Astrocyte of the hippocampus (primary cell): ENCODE results near the gene SH3D21.

Source experiments
- DNase-seq: peaks from one replicate; pipeline ENCODE4 v3.0.0; 2011; ENCODE audit warnings: low read depth, low spot score

Gene SH3D21

DNA sequence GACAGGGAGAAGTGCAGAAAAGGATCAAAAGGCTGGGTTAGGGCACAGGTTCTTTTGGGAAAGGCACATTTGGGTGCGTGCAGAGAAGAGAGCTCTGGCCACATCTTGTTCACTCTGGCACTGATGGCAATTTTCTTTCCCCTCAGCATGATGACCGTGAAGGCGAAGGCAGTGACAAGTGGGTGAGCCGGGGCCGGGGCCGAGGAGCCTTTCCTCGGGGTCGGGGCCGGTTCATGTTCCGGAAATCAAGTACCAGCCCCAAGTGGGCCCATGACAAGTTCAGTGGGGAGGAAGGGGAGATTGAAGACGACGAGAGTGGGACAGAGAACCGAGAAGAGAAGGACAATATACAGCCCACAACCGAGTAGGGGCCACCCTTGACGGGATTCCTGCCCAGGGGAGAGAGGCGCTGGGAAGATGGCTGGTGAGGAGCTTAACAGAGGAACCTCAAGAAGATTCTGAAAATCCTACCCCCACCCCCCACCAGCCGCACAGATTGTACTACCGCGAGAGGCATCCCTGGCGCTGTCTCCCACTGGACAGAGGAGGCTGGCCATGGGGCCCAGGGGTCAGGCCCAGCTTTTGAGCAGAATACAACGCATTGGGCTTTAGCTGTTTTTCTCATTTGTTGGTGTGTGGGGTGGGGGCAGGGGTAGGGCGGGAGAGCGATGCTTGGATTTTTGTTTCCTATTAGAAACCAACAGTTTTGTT, 2.4 kb upstream of the SH3D21 start:
- no peak for DNase-seq

DNA sequence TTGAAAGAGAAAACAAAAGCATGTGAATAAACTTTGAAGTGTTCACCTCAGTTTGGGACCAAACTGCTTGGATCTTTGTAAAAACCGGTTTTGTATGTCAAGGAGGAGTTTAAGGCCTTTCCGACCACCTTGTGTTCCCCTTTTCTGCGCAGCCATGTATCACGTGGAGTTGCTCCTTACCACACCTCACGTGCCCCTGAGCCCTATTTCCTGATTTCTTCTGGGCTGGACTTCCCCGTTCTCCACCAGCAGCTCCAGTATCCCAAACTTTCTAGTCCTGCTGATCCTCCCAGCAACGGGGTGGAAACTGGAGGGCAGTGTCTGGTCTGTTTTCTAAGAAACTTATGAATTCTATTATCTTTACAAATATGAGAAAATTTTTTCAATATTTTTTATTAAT, 1.6 kb upstream of the SH3D21 start:
- DNase-seq: no peak

DNA sequence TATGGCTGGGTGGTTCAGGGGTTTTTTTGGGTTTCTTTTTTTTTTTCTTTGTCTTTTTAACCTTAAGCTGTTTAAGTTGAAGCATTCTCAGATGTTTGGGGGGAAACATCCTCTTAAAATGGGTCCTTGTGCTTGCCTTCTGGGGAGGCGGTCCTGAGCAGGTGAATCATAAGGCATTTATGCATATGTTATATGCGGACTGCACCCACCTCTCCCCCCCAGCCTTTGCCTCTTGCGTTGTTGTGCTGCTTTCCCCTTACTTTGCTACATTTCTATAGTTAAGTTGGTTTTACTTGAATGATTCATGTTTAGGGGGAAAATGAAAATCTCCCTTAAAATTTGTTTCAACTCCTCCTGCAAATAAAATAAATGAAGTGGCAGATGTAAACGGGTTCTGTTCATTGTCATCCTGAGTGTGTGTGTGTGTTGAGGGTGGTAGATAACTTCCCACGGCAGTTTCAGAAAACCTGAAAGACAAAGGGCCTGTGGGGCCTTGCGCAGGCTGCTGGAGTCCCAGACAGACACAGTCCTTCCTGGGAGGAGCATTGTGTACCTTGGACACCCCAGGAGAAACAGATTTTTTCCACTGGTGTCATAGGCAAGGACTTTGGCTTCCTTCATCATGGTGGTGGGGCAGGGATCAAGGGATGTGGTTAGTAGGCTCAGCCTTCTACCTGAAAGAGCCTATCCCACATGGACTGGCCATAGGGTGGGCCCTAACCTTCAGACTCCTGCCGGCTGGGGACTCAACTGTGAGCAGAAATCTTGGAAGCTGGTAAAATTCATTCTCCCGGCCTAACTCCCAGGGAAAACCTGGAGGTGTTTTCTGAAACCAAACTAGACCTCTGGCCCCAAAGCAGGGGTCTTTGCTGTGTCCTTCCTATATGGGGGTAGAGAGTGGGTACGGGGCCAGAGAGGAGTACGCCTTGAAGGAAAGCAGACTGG, 926 bp upstream of the SH3D21 start:
- no peak for DNase-seq

DNA sequence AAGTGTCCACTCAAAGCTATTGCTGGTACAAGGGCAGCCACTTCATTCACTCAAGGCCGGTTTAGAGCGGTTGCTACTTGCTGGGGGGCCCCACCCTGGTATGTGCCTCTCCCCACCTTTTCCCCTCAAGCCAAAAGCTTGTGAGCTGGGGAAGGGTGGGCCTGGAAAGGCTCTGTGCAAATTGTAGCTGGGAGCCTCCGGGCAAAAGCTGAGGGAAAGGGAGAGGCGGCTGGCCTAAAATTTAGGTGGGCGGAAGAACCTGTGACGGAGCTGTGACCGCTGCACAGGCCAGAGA, 306 bp upstream of the SH3D21 start:
- no peak for DNase-seq

DNA sequence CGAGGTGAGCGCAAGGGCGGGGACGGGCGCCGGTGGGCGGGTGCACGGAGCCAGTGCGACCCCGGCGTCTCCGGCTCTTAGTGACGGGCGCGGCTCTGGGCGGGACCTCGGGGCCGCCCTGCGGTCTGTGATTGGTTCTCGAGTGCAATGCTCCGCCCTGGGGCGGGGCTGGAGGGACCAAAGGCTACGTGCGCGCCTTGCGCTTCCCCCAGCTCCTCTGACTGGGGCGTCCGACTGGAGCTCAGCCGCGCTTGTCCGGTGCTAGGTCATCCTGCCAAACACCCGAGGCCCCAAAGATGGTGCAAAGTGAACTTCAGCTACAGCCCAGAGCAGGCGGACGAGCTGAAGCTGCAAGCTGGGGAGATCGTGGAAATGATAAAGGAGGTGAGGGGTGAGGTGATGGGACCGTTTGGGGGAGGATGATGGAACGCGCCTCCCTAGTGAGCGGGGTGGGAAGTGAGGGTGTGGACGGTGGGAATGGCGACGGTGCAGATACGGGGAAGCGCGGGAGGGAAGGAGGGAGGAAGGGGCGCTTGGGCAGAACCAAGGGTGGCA, 811 bp downstream of the SH3D21 start:
- DNase-seq: peak; percentile 98

DNA sequence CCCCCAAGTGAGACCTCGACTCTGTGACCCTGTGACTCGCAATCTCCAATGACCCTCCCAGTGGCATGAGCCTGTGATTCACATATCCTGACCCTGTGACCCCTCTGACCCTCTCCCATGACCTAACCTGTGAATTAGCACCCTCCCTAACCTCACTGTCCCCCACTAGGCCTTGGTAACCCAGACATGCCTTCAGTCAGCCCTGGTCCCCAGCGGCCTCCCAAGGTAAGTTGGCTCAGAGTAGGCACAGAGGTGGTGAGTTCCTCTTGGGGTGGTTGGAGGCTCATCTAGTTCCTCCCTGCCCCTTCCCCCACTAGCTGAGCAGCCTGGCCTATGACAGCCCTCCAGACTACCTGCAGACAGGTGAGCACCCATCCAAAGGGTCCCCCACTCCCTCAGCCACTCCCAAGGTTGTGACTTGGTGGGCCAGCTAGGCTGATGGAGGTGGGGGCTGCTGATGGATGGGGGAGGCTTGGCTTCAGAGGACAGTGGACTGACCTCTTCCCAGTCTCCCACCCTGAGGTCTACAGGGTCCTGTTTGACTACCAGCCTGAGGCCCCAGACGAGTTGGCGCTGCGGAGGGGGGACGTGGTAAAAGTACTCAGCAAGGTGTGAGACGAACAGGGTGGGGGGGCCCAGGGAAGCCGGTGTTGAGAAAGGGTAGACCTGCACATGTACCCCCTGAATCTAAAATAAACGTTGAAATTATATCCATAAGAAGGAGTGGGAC, 1.6 kb downstream of the SH3D21 start:
- DNase-seq: no peak

DNA sequence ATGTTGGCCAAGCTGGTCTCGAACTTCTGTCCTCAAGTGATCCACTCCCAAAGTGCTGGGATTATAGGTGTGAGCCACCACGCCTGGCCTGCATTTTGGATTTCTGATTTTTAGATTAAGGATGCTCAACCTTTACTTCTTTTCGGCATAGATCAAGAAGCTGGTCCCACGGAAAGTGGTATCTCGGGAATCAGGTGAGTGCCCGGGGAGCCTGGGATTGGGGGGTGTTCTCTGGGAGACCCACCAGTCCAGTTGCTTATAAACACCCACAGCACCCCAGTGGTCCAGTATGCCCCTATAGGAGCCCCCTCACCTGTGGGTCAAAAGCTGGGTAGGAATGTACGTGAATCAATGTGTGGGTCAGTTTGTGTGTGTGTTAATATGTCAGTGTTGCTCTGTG, 3.2 kb downstream of the SH3D21 start:
- DNase-seq: no peak

DNA sequence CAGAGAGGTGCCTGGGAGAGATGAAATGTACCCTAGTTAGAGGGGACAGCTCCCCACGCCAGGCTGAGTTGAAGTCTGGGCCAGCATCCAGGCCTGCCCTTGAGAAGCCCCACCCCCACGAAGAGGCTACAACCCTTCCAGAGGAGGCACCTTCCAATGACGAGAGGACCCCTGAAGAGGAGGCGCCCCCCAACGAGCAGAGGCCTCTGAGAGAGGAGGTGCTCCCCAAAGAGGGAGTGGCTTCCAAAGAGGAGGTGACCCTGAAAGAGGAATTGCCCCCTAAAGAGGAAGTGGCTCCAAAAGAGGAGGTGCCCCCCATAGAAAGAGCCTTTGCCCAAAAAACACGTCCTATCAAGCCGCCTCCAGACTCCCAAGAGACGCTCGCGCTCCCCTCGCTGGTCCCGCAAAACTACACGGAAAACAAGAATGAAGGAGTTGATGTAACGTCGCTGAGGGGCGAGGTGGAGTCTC, 14.2 kb downstream of the SH3D21 start:
- no peak for DNase-seq

DNA sequence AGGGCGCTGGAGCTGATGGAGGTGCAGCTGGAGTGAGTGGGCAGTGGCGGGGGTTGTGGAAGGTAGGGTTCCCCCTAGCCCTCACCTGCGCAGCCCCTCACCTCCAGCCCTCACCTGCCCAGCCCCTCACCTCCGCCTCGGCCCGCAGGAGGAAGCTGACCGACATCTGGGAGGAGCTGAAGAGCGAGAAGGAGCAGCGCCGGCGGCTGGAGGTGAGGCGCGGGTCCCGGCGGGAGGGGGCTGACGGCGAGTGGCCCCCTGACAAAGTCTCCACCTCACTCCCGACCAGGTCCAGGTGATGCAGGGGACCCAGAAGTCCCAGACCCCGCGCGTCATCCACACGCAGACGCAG, 14.6 kb downstream of the SH3D21 start:
- DNase-seq: no peak

DNA sequence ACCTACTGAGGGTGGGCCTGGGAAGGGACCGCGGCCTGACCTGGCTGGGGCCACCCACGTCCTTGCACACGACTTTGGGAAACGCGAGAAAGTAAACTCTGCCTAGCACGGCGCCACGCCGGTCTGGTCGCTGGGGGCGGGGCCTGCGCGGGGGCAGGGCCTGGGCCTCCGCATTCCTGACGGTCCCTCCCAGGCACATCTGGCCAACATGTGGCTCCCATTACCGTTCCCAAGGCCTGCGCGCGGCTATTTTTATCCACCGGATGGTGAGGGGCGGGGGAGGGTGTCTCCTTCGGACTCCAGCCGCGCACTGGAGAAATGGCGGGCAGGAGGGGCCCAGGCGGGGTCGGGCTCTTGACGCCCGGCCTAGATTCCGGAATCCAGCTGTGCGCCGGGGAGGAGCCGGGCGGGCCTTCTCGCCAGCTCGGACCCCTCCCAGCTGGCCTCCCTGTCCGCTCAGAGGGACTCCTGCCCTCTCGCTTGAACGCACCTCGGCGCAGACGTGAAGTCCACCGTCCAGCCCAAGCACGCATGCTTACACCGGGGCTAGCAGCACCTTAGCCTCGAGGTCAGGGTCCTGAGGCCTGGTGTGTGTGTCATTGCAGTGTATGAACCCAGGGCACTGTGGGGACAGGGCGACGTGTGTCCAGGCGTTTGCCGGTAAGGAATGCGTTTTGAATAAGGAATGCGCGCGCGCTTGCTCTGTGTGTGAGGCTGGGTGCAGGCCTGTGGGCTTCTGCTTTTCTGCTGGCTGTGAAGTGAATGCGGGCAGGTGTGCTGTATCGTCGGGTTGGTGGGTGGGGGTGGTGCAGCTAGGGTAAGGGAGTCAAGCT, 15.2 kb downstream of the SH3D21 start:
- DNase-seq: peak; percentile 68

DNA sequence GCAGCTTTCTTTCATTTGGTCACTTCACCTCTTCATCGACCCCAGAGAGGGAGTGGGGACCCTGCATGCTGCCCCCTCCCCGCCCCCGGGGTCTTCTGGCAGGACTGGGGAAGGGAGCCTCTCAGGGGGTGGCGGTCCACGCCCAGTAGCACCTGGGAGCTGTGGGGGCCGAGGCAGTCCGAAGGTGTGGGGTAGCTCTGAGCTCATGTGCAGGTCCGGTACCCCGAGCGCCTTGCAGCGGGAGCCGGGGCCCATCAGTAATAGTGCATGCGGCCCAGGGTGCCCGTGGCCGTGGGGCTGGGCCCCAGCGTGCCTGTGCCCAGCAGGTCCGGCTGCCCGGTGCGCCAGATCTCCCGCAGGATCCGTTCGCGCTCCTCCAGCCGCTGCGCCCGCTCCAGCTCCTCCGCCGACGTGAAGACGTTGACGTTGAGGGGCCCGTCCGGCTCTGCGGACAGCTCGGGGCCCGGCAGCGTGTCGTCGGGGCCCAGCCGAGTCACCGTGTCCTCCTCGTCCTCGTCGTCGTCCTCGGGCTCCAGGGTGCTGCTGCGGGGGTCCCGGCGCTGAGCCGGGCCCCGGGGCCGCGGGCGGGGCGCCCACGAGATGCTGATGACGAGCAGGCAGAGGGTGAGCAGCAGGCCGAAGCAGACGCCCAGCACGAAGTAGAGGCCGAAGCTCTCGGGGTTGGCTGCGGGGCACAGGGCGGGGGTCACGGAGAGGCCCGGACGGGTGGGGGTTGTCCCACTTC, 16.0 kb downstream of the SH3D21 start:
- DNase-seq: peak; percentile 53

DNA sequence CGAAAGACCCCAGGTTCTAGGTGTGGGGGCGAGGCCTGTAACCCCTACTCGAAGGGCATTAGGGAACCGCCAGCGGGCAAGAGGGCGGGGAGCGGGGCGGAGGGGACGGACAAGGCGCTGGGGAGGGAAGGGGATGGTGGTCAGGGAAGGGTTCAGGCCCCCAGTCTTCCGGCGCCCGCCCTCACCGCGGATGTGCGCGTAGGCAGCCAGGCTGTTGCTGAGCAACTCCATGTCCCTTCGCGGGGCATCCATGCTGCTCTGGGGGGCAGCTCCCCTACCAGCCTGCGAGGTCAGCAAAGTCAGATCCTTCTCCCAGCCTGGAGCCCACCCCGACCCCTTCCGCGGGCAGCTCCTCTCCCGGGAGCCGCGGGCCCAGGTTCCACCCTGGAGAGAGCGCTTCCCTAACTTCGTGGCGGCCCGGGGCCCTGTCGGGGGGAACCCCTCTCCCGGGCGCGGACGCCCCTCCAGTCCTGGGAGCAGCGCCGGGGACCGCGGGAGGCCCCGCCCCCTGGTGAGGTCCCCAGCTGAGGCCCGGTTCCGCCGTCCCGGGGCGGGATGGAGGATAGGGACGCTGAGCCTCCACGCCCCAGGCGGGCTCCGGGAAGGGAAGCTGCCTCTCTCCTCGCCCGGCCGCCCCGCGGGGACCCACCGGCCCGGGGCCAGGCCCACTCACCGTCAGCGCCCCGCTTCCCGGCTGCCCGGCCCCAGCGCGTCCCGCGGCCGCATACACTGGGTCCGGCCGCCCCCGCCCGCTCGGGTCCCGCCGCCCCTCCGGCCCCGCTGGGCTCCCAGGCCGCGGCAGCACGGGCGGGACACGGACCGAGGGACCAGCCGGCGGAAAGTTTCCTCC, 16.8 kb downstream of the SH3D21 start:
- peak; percentile 77 for DNase-seq

DNA sequence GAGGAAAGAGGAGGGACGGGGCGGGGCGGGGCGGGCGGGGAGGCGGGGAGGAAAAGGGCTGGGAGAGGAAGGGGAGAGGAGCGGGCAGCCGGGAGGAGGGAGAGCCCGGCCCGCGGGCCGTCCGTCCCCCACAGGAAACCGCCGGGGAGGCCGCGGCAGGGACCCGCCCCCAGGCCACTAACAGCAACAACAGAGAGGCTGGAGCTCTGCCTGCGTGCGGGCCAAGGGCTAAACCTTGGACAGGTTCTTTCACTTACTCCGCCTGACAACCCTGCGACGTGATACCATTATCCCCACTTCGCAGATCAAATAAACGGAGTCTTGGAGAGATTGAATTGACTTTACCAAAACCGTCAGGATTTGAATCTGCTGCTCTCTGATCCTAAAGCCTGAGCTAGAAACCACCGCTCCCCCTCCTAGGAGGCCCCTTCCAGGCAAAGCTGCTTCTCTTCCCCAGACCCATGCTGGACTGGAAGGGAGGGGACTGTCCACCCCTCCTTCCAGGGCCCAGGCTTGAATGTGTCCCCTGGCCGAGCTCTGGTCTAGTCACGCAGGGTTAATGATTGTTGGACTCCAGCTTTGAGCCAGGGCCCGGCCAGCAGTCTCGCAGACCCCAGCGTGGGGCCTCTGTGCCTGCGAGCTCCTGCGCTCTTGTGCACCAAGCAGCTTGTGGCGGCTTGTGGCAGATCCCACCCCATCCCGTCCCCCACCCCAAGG, 17.6 kb downstream of the SH3D21 start, which contains the start of gene EVA1B:
EVA1B (minus strand) TSS at position 10 of the 717 bp plus-strand sequence. CDS start 608 bp downstream, outside the sequence.
- peak; percentile 93 for DNase-seq

DNA sequence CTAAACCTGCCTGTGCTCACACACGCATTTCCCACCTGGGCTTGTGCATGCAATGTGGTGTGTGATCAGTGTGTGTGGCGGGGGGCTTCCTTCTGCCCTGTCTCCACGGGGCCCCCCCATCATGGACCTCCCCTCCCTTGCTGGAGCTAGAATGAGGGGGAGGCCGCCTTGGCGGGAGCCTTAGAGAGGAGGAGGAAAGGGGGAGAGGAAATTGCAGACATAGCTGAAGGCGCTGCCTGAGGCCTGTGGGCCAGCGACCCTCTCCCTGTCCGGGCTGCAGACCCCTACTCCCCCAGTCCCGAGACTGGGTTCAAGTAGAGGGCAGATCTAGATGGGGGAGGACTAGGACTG, 18.2 kb downstream of the SH3D21 start:
- peak; percentile 29 for DNase-seq

DNA sequence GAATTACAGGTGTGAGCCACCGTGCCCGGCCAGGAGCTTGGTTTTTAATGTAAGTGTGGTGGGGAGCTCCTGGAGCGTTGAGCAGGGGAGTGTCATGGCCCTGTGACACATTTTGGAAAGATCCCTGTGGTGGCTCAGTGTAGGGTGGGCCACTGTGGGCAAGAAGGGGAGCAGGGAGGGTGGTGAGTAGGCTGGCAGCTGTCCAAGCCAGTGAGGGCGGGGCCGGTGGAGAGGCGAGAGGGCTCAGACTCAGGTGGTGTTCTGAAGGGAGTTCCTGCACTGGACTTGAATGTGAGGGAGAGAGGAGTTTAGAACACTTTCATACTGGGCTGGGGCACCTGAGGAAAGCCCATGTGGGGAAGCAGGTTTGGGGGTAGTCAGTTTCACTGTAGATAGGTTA, 20.3 kb downstream of the SH3D21 start:
- no peak for DNase-seq

DNA sequence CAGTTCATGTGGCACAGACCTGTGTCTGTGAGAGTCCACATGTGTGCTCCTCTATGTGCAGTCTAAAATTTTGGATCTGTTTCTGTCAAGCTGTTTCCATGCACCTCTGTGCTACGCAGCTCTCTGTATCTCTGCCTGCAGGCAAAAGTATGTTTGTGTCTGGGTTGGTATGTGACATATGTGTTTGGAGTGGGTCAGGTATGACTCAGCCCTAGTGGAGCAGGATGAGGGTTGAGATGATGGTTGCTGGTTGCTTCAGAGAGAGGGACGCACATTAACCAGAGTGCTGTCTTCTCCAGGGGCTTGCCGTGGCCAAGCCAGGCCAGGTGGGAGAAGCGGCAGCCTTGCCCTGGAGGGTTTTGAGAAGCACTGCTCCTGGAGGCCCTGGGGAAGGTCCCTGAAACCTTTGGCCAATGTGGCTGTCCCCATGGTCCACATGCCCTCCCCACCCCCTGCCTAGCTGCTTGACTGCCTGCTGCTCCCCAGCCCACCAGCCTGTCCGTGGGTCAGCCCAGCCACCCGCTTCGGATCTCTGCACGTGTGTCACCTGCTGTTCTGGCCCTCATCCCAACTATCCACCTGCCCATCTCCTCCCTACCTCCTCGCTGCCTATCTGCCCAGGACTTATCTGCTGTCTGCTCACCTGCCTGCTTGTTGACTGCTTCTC, 21.4 kb downstream of the SH3D21 start:
- no peak for DNase-seq

DNA sequence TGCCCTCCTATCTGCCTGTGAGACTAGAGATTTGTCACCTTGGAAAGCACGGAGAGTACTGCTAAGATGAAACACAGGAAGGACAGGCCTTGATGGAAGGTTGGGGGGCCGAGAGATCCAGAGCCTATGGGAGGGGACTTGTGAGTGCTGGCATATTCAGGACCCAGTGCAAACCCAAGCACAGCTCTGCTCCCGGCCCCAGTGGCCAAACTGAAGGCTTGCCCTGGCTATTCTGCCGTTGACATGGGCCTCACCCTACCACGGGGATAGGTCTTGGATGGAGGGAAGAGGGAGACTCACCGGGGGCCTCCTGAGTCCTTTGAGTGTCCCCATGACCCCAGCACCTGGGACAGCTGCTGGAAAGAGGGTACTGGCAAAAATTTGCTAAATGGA, 21.9 kb downstream of the SH3D21 start:
- no peak for DNase-seq

DNA sequence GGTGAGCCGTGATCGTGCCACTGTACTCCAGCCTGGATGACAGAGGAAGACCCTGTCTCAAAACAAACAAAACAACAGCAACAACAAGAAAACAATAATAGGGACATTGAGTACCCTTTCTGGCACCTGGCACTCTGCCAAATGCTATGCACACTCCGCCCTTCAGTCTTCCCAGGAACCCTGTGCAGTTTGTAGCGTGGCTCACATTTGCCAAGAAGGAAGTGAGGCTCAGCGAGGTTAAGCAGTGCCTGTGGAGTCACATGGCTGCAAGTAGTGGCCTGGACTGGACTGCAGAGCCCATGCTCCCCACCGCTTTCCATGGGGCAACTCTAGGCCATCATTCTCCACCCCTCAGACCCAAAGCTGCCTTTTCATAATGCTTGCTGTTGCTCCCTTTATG, 22.5 kb downstream of the SH3D21 start:
- DNase-seq: no peak
